CD4-positive, alpha-beta T cell (primary cell): ENCODE data around the gene SLFN14. TPM values are rescaled to one million over a fixed set of nuclear protein-coding genes. Genes with fewer than 3 reads are reported as not detected.

Experiments used
- ATAC-seq: fragments of 200-7000 bp; cut with Tn5 transposase; one replicate; pipeline ENCODE4 v1.10.0; 2022; ENCODE audit warnings: mild to moderate bottlenecking; ENCODE audit not compliant: poor library complexity
- CTCF ChIA-PET: fragments of 350-600 bp; sonication (Branson Sonifier 250); formaldehyde crosslinking; loops from one replicate; lab custom pipeline; 2021; ENCODE audit warnings: antibody characterized with exemption, inconsistent platforms; lab: Charles Lee
- POLR2A ChIA-PET: fragments of 350-600 bp; sonication (Branson Sonifier 250); formaldehyde crosslinking; loops from one replicate; lab custom pipeline; 2021; ENCODE audit warnings: antibody characterized with exemption, inconsistent platforms; lab: Charles Lee
- DNase-seq, 14 experiments: peaks; one replicate each; pipeline ENCODE4 v3.0.0-alpha.2; 2013 to 2020; ENCODE audit warnings: mixed read lengths in 2 of 14
- H3K27ac ChIP-seq, 2 donors: one replicate each; pipeline versions ENCODE4 v1.5.1 to v1.7.0; 2013; ENCODE audit warnings: low read length in 2 of 2, low read depth in 1 of 2, mild to moderate bottlenecking in 1 of 2
- H3K27me3 ChIP-seq, 2 experiments: 1 replicate in 1 of 2; 2 replicates in 1 of 2; pipeline versions ENCODE4 v1.6.1 to v1.7.0; 2013; ENCODE audit warnings: low read length in 2 of 2, control low read depth in 1 of 2, mild to moderate bottlenecking in 1 of 2, moderate library complexity in 1 of 2; ENCODE audit not compliant: insufficient read depth in 2 of 2, control insufficient read depth in 1 of 2
- H3K36me3 ChIP-seq: one replicate; pipeline ENCODE4 v1.6.1; 2013; ENCODE audit warnings: low read length, control low read depth; ENCODE audit not compliant: insufficient read depth
- H3K4me1 ChIP-seq: one replicate; pipeline ENCODE4 v1.6.1; 2013; ENCODE audit warnings: low read length, control low read depth; ENCODE audit not compliant: insufficient read depth
- H3K4me3 ChIP-seq: one replicate; pipeline ENCODE4 v1.5.1; 2013; ENCODE audit warnings: mild to moderate bottlenecking, low read length, moderate library complexity
- H3K9me3 ChIP-seq, 2 experiments: 1 replicate in 1 of 2; 2 replicates in 1 of 2; pipeline versions ENCODE4 v1.6.1 to v1.7.0; 2013; ENCODE audit warnings: low read length in 2 of 2, mild to moderate bottlenecking in 2 of 2, control low read depth in 1 of 2, moderate library complexity in 1 of 2; ENCODE audit not compliant: control insufficient read depth in 1 of 2, insufficient read depth in 1 of 2
- H3K27ac Mint-ChIP-seq: one replicate; pipeline ENCODE4 v1.8.0; 2020; ENCODE audit warnings: mixed read lengths
- H3K27me3 Mint-ChIP-seq: one replicate; pipeline ENCODE4 v1.8.0; 2021; ENCODE audit warnings: mixed read lengths
- H3K36me3 Mint-ChIP-seq: one replicate; pipeline ENCODE4 v1.8.0; 2021; ENCODE audit warnings: low read depth, mixed read lengths
- H3K4me1 Mint-ChIP-seq: one replicate; pipeline ENCODE4 v1.8.0; 2021; ENCODE audit warnings: low read depth, mixed read lengths
- H3K4me3 Mint-ChIP-seq: one replicate; pipeline ENCODE4 v1.8.0; 2020; ENCODE audit warnings: mild to moderate bottlenecking, mixed read lengths
- H3K9me3 Mint-ChIP-seq: one replicate; pipeline ENCODE4 v1.8.0; 2020; ENCODE audit warnings: mixed read lengths
- intact Hi-C, 2 experiments: fragments of 100-400 bp; cut with DNase I in 1 of 2; cut with micrococcal nuclease in 1 of 2; formaldehyde crosslinking; loops; one replicate each; pipeline versions ENCODE4 v1.15.1 to v1.9.0; 2023 to 2025; cut with DNase I, micrococcal nuclease
- total RNA-seq, 174 experiments: library from RNA in 2 of 174; stranded (reverse) in 2 of 174; gene quantifications; one replicate each; pipeline ENCODE4 v1.2.3 and lab custom pipeline; 2021 to 2026
- TF ChIP-seq, protein P1 (sequence below): fragments of 200-600 bp; IDR thresholded peaks from one replicate; pipeline ENCODE4 v1.8.0; 2022; ENCODE audit warnings: antibody characterized with exemption, mild to moderate bottlenecking

The SLFN14 gene
- total RNA-seq, 2 experiments from 2014 or later: not detected

DNA sequence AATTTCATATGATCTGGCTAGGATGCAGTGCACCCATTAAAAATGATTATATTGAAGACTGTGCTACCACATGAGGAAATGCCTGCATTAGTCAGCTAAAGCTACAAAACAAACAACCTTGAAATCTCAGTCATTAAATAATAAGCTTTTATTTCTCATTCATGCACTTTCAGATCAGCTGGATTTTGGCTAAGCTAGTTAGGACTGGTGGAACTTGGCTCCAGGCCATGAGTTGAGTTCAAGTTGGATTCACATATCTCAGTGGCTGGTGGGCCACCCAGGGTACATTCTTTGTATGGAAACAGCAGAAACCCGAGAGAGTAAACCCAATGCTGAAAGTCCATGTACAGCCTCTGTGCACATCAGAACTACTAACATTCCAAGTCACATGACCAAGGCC lies 16.8 kb downstream of the SLFN14 start:
- no peaks in the 10 kb centered on the region for H3K27me3 Mint-ChIP-seq
- TF ChIP-seq, protein P1, sequence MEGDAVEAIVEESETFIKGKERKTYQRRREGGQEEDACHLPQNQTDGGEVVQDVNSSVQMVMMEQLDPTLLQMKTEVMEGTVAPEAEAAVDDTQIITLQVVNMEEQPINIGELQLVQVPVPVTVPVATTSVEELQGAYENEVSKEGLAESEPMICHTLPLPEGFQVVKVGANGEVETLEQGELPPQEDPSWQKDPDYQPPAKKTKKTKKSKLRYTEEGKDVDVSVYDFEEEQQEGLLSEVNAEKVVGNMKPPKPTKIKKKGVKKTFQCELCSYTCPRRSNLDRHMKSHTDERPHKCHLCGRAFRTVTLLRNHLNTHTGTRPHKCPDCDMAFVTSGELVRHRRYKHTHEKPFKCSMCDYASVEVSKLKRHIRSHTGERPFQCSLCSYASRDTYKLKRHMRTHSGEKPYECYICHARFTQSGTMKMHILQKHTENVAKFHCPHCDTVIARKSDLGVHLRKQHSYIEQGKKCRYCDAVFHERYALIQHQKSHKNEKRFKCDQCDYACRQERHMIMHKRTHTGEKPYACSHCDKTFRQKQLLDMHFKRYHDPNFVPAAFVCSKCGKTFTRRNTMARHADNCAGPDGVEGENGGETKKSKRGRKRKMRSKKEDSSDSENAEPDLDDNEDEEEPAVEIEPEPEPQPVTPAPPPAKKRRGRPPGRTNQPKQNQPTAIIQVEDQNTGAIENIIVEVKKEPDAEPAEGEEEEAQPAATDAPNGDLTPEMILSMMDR: no peak
- H3K36me3 Mint-ChIP-seq: no peaks in the 10 kb centered on the region
- POLR2A ChIA-PET: no interaction called here
- no peak for DNase-seq
- Histone ChIP-seq H3K27me3 (no peaks in the 10 kb centered on the region), H3K36me3 (no peaks in the 10 kb centered on the region), H3K9me3 (no peaks in the 10 kb centered on the region), H3K4me3 (no peak overlapping the region), H3K4me1 (peaks cover 22% of the 10 kb centered on the region), H3K27ac (no peak overlapping the region)
- intact Hi-C loops: loop anchor here in 1 of 2 experiments (5.0 to 10.0 kb wide), 2 partner anchors 203 to 1119 kb away; no protein-coding TSS in a partner anchor
- peaks cover 35% of the 10 kb centered on the region for H3K4me1 Mint-ChIP-seq
- no peak overlapping the region for H3K27ac Mint-ChIP-seq
- CTCF ChIA-PET: interaction anchor here (1.4 kb wide), 1 partner anchor 86 kb away, joined by 3 read pairs; no protein-coding TSS in a partner anchor
- H3K4me3 Mint-ChIP-seq: no peak overlapping the region
- no peak for ATAC-seq
- no peaks in the 10 kb centered on the region for H3K9me3 Mint-ChIP-seq

DNA sequence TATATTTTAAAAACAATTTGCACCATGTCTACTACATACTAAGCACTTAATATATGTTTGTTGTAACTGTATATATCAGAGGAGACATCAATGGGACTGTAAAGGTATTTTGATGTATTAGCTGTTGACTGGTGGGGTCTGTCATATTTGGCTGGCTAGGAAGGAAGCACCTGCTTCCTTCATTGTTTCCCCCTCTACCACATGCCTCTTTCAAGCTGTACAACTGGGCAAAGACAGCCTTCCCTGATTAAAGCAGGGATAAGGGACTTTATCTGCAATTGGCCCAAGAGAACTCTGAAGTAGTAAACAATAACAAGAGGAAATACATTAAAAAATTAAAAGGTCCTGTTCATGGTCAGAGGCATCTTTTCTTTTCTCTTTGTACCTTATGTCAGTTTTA lies 17.6 kb downstream of the SLFN14 start:
- Histone ChIP-seq H3K4me1 (peaks cover 23% of the 10 kb centered on the region), H3K4me3 (no peak overlapping the region), H3K27ac (no peak overlapping the region), H3K36me3 (no peaks in the 10 kb centered on the region), H3K9me3 (no peaks in the 10 kb centered on the region), H3K27me3 (no peaks in the 10 kb centered on the region)
- intact Hi-C loops: loop anchor here in 1 of 2 experiments (5.0 to 10.0 kb wide), 2 partner anchors 204 to 1118 kb away; no protein-coding TSS in a partner anchor
- TF ChIP-seq, protein P1: no peak
- peak overlapping the region; percentile 25 for H3K27ac Mint-ChIP-seq
- no peaks in the 10 kb centered on the region for H3K27me3 Mint-ChIP-seq
- no peaks in the 10 kb centered on the region for H3K9me3 Mint-ChIP-seq
- ATAC-seq (no peak), DNase-seq (no peak)
- POLR2A ChIA-PET: interaction anchor here (0.7 to 7.8 kb wide), 3 partner anchors 35 to 229 kb away, joined by 3 to 84 read pairs (median 28); partner anchors contain the start of genes PEX12 and SLFN11
- peaks cover 44% of the 10 kb centered on the region for H3K4me1 Mint-ChIP-seq
- no peak overlapping the region for H3K4me3 Mint-ChIP-seq
- no peaks in the 10 kb centered on the region for H3K36me3 Mint-ChIP-seq
- CTCF ChIA-PET: interaction anchor here (1.4 to 1.5 kb wide), 2 partner anchors 10 to 87 kb away, joined by 3 read pairs; no protein-coding TSS in a partner anchor

DNA sequence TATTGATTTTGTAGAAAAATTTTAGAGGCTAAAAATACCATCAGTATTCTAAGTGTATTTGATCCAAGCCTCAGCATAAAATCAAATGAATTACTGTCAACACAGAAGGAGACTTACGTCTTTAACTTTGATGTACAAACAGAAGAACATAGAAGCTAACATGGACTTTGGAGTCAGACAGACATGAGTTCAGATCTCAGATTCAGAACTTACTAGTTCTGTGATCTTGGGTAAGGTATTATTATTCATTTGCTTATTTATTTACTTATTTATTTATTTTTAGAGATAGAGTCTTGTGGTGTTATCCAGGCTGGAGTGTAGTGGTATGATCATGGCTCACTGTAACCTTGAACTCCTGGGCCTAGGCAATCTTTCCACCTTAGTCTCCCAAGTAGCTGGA lies 19.2 kb downstream of the SLFN14 start:
- TF ChIP-seq, protein P1: no peak
- Histone ChIP-seq H3K36me3 (no peaks in the 10 kb centered on the region), H3K4me3 (peak overlapping the region; percentile 56), H3K4me1 (peaks cover 23% of the 10 kb centered on the region), H3K27me3 (no peaks in the 10 kb centered on the region), H3K9me3 (no peaks in the 10 kb centered on the region), H3K27ac (peak overlapping the region; percentile 67 to 85)
- Mint-ChIP-seq H3K27me3 (no peaks in the 10 kb centered on the region), H3K27ac (peak overlapping the region; percentile 82), H3K4me3 (peak overlapping the region; percentile 93), H3K9me3 (no peaks in the 10 kb centered on the region), H3K4me1 (peaks cover 55% of the 10 kb centered on the region), H3K36me3 (peaks cover 5% of the 10 kb centered on the region)
- ChIA-PET CTCF (interaction anchor here (0.9 to 1.2 kb wide), 2 partner anchors 35 to 228 kb away, joined by 3 read pairs; no protein-coding TSS in a partner anchor), POLR2A (interaction anchor here (0.8 to 7.8 kb wide), 10 partner anchors 37 to 380 kb away, joined by 3 to 84 read pairs (median 6); partner anchors contain the start of genes PEX12 and SLFN5)
- DNase-seq (no peak), ATAC-seq (no peak)
- intact Hi-C loops: loop anchor here in 1 of 2 experiments (5.0 to 10.0 kb wide), 2 partner anchors 206 to 1117 kb away; no protein-coding TSS in a partner anchor
